PC-9 (cell line): ENCODE results near the gene CLEC16A. TPM values are rescaled to one million over a fixed set of nuclear protein-coding genes. Genes with fewer than 3 reads are reported as not detected.

ENCODE experiments used
- BruUV-seq: library from RNA; stranded (reverse); fragments of 400-500 nt; replicated peaks from 2 replicates; lab custom pipeline; 2021; lab: Mats Ljungman, UMichigan
- CTCF ChIA-PET: fragments of 300-600 bp; sonication (Branson Sonifier 250); formaldehyde crosslinking; loops from one replicate; lab custom pipeline; 2022; ENCODE audit warnings: antibody characterized with exemption; lab: Charles Lee
- POLR2A ChIA-PET: fragments of 300-600 bp; sonication (Branson Sonifier 250); formaldehyde crosslinking; loops from one replicate; lab custom pipeline; 2022; ENCODE audit warnings: antibody characterized with exemption; ENCODE audit not compliant: unreplicated experiment; lab: Charles Lee
- DNase-seq, 2 experiments: peaks; one replicate each; pipeline versions ENCODE4 v3.0.0 to v3.0.0-alpha.2; 2015 to 2022; ENCODE audit warnings: mixed read lengths in 1 of 2
- H2AFZ ChIP-seq: fragments of 200-600 bp; sonication (generic); 2 replicates; pipeline ENCODE4 v1.8.1; 2017; ENCODE audit warnings: antibody characterized with exemption
- H3F3A ChIP-seq: fragments of 200-600 bp; sonication (generic); 2 replicates; pipeline ENCODE4 v1.8.1; 2017; ENCODE audit warnings: antibody characterized with exemption, mild to moderate bottlenecking, low read depth; ENCODE audit not compliant: insufficient read depth
- H3K27ac ChIP-seq: fragments of 200-600 bp; sonication (generic); 2 replicates; pipeline ENCODE4 v1.6.1; 2016; ENCODE audit warnings: mixed run types
- H3K27me3 ChIP-seq: fragments of 200-600 bp; sonication (generic); 2 replicates; pipeline ENCODE4 v1.6.1; 2016; ENCODE audit warnings: low read depth, mixed run types; ENCODE audit not compliant: insufficient read depth
- H3K36me3 ChIP-seq: fragments of 200-600 bp; sonication (generic); 2 replicates; pipeline ENCODE4 v1.6.1; 2016; ENCODE audit warnings: low read depth, mixed run types
- H3K4me1 ChIP-seq: fragments of 200-600 bp; sonication (generic); replicated peaks from 2 replicates; pipeline ENCODE4 v1.6.1; 2016; ENCODE audit warnings: mixed run types; ENCODE audit not compliant: insufficient read depth
- H3K4me2 ChIP-seq: fragments of 200-600 bp; sonication (generic); 2 replicates; pipeline ENCODE4 v1.6.1; 2017; ENCODE audit warnings: mixed run types
- H3K4me3 ChIP-seq: fragments of 200-600 bp; sonication (generic); 2 replicates; pipeline ENCODE4 v1.6.1; 2016; ENCODE audit warnings: mixed run types
- H3K79me2 ChIP-seq: fragments of 200-600 bp; sonication (generic); 2 replicates; pipeline ENCODE4 v1.6.1; 2017; ENCODE audit warnings: low read depth, mixed run types
- H3K9me2 ChIP-seq: fragments of 200-600 bp; sonication (generic); 2 replicates; pipeline ENCODE4 v1.8.1; 2017; ENCODE audit warnings: mild to moderate bottlenecking; ENCODE audit not compliant: insufficient read depth
- H3K9me3 ChIP-seq: fragments of 200-600 bp; sonication (generic); 2 replicates; pipeline ENCODE4 v1.8.1; 2016; ENCODE audit warnings: low read depth; ENCODE audit not compliant: insufficient read depth
- H4K20me1 ChIP-seq: fragments of 200-600 bp; sonication (generic); 2 replicates; pipeline ENCODE4 v1.8.1; 2017; ENCODE audit not compliant: insufficient read depth
- EZH2 ChIP-seq: fragments of 200-600 bp; sonication (generic); IDR thresholded peaks from 2 replicates; pipeline ENCODE4 v1.8.0; 2017; ENCODE audit warnings: antibody characterized with exemption, low read depth
- intact Hi-C: fragments of 100-400 bp; cut with micrococcal nuclease; formaldehyde crosslinking; loops from one replicate; pipeline ENCODE4 v1.10.0; 2022; ENCODE audit not compliant: unreplicated experiment
- total RNA-seq: library from RNA; stranded (reverse); gene quantifications from 2 replicates; pipeline ENCODE4 v1.2.3, GENCODE V29; 2021
- TF ChIP-seq, protein P1 (sequence below): fragments of 200-600 bp; sonication (generic); conservative IDR thresholded peaks from 2 replicates; pipeline ENCODE4 v1.6.1; 2017; ENCODE audit warnings: mixed run types, antibody characterized with exemption, mild to moderate bottlenecking, moderate library complexity

CLEC16A gene
- total RNA-seq, 1 experiment from 2014 or later = 34.9 TPM

DNA sequence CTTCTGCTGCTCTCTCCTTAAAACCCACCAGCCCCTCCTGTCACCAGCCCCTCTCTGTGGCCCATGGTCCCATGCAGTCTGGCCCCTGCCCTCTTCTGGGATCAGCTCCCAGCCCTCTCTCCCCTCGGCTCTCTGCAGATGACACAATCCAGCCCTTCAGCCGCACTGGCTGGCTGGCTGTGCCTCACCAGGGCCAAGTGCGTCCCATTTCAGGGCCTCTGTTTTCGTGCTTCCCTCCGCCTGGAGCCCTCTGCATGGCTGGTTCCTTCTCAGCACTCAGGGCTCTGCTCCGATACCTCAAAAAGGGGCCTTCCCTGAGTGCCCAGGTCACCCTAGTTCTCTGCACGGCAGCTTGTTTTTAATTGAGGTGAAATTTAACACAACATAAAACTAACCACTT lies 187.3 kb downstream of the CLEC16A start:
- Histone ChIP-seq H2AFZ (no peak overlapping the region), H3K9me3 (no peaks in the 10 kb centered on the region), H4K20me1 (no peaks in the 10 kb centered on the region), H3K4me1 (peaks cover 41% of the 10 kb centered on the region), H3K27me3 (no peaks in the 10 kb centered on the region), H3K27ac (no peak overlapping the region), H3K9me2 (no peaks in the 10 kb centered on the region), H3K36me3 (no peaks in the 10 kb centered on the region), H3F3A (peaks cover 30% of the 10 kb centered on the region), H3K4me2 (no peak overlapping the region), H3K79me2 (no peaks in the 10 kb centered on the region), H3K4me3 (no peak overlapping the region)
- intact Hi-C loops = loop anchor here (5.0 kb wide), 1 partner anchor 71 kb away; no protein-coding TSS in a partner anchor
- ChIA-PET CTCF (no interaction called here), POLR2A (no interaction called here)
- no TSS peak for BruUV-seq
- DNase-seq = no peak
- TF ChIP-seq EZH2 = no peak
- TF ChIP-seq, protein P1, sequence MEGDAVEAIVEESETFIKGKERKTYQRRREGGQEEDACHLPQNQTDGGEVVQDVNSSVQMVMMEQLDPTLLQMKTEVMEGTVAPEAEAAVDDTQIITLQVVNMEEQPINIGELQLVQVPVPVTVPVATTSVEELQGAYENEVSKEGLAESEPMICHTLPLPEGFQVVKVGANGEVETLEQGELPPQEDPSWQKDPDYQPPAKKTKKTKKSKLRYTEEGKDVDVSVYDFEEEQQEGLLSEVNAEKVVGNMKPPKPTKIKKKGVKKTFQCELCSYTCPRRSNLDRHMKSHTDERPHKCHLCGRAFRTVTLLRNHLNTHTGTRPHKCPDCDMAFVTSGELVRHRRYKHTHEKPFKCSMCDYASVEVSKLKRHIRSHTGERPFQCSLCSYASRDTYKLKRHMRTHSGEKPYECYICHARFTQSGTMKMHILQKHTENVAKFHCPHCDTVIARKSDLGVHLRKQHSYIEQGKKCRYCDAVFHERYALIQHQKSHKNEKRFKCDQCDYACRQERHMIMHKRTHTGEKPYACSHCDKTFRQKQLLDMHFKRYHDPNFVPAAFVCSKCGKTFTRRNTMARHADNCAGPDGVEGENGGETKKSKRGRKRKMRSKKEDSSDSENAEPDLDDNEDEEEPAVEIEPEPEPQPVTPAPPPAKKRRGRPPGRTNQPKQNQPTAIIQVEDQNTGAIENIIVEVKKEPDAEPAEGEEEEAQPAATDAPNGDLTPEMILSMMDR = no peak

DNA sequence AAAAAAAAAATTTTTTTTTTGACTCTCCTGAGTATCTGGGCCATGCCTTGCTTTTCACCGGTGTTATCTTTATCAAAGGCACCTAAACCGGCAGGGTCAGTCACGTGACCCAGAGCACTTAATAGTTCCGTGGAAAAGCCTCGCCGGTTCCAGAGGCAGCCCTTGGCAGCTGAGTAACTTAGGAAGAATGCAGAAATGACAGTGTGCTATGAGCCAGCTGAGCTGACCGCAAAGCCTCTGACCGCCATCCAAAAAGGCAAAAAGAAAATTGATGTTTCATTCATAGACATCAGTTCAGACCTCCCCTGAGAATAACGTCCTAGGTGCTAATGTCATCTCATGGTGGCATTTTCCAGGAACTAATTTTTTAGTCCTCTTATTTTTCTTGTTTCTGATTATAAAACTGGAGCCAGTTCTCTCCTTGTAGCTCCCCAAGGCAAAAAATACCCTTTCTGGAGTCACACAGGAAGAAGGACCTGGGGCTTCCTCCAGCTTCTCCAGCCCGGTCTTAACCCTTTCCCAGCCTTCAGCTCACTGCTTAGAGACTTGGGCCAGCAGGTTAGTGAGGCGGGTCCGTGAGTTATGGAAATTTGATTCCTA lies 189.1 kb downstream of the CLEC16A start:
- POLR2A ChIA-PET = interaction anchor here (0.6 to 0.7 kb wide), 4 partner anchors 33 to 1042 kb away, joined by 3 to 9 read pairs (median 7); no protein-coding TSS in a partner anchor
- Histone ChIP-seq H3K36me3 (no peaks in the 10 kb centered on the region), H3K9me3 (no peaks in the 10 kb centered on the region), H3K4me1 (peaks cover 50% of the 10 kb centered on the region), H2AFZ (no peak overlapping the region), H3K27me3 (no peaks in the 10 kb centered on the region), H3K4me2 (peak overlapping the region; percentile 64), H3F3A (peaks cover 35% of the 10 kb centered on the region), H3K27ac (peak overlapping the region; percentile 59), H3K79me2 (no peaks in the 10 kb centered on the region), H3K9me2 (no peaks in the 10 kb centered on the region), H4K20me1 (no peaks in the 10 kb centered on the region), H3K4me3 (peak overlapping the region; percentile 9; the same call in 1 of the 2 replicates)
- CTCF ChIA-PET = interaction anchor here (0.6 to 1.2 kb wide), 5 partner anchors 77 to 185 kb away, joined by 3 to 14 read pairs (median 5); partner anchors contain the start of gene SOCS1
- peak; percentile 90 to 96 for DNase-seq
- intact Hi-C loops = loop anchor here (1.0 to 5.0 kb wide), 4 partner anchors 69 to 226 kb away; partner anchors contain the start of gene SOCS1
- no TSS peak for BruUV-seq
- TF ChIP-seq, protein P1 = no peak
- TF ChIP-seq EZH2 = no peak

DNA sequence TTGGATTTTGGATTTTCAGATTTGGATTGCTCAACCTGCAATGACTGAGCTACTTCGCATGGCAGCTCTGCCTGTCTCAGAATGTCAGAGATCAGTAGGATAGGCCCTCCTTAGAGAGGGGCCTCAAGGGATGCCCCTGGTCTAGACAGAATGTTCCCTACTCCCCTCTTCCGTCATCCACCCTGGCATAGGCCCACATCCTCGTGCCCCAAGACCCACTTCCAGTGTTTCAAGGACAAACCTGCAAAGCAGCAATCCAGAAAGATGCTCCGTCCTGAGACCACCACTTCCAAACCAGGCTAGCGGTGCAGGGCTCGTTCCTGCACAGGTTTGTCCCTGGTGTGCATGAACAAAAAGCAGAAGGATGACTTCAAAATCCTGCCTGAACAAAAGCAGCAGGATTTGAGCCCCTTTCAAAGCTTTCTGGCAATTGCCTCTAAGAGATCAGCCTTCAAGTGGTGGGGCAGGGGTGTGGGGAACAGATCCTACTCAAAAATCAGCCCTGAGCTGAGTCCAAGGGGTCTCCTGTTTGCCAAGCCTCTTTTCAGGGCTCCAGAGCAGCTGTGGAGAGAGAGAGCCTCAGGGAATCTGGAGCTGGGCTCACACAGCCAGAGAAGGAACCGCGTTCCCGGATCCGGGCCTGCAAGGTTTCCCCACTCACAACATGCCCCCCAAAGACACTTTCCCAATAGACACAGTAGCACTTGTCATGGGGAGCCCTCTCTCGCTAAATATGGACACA lies 190.5 kb downstream of the CLEC16A start:
- H3K4me1 ChIP-seq = peaks cover 64% of the 10 kb centered on the region

More for the DNA sequence above, 190.5 kb downstream of the CLEC16A start:
- ChIA-PET CTCF (no interaction called here), POLR2A (no interaction called here)
- H3K27ac ChIP-seq = no peak overlapping the region
- H3K27me3 ChIP-seq = no peaks in the 10 kb centered on the region
- H3K4me3 ChIP-seq = no peak overlapping the region
- H3K9me3 ChIP-seq = no peaks in the 10 kb centered on the region
- H3K36me3 ChIP-seq = no peaks in the 10 kb centered on the region
- no peak overlapping the region for H2AFZ ChIP-seq
- TF ChIP-seq, protein P1 = no peak
- TF ChIP-seq EZH2 = no peak
- intact Hi-C loops = loop anchor here (5.0 kb wide), 1 partner anchor 67 kb away; no protein-coding TSS in a partner anchor
- BruUV-seq = no TSS peak
- no peaks in the 10 kb centered on the region for H3K79me2 ChIP-seq
- H4K20me1 ChIP-seq = no peaks in the 10 kb centered on the region
- no peak for DNase-seq
- H3K9me2 ChIP-seq = no peaks in the 10 kb centered on the region
- peak overlapping the region; percentile 51 for H3K4me2 ChIP-seq
- peaks cover 35% of the 10 kb centered on the region for H3F3A ChIP-seq
